LNCaP clone FGC (cell line): ENCODE data around the gene GPC6.

ENCODE experiments used
- DNase-seq: peaks from one replicate; pipeline ENCODE4 v3.0.0-alpha.2; 2011; ENCODE audit warnings: low read depth
- H3K4me3 ChIP-seq: 2 replicates; pipeline ENCODE4 v1.5.1; 2011; ENCODE audit warnings: mild to moderate bottlenecking, low read depth, low read length, control low read depth
- CTCF ChIP-seq: IDR thresholded peaks from 2 replicates; pipeline ENCODE4 v1.5.1; 2012; ENCODE audit warnings: mild to moderate bottlenecking; ENCODE audit not compliant: control insufficient read depth, insufficient read depth; ENCODE audit errors: extremely low read depth

GPC6 gene

GRCh38 chr13:93925990-93926389 lies 699.4 kb downstream of the GPC6 start:
- H3K4me3 ChIP-seq, result no peak overlapping the region
- TF ChIP-seq CTCF, result no peak
- DNase-seq, result no peak

- no peak for TF ChIP-seq CTCF
- no peak overlapping the region for H3K4me3 ChIP-seq
- no peak for DNase-seq
These were observed 699.8 kb downstream of the GPC6 start for GRCh38 chr13:93926425-93926824.

GRCh38 chr13:93927431-93927830 lies 700.8 kb downstream of the GPC6 start:
- TF ChIP-seq CTCF, result no peak
- H3K4me3 ChIP-seq, result no peak overlapping the region
- no peak for DNase-seq

GRCh38 chr13:93932901-93933300 lies 706.3 kb downstream of the GPC6 start:
- TF ChIP-seq CTCF, result no peak

GRCh38 chr13:93936901-93937300 lies 710.3 kb downstream of the GPC6 start:
- no peak overlapping the region for H3K4me3 ChIP-seq
- no peak for DNase-seq
- TF ChIP-seq CTCF, result no peak

More at GRCh38 chr13:93932901-93933300, 706.3 kb downstream of the GPC6 start:
- DNase-seq, result no peak
- no peak overlapping the region for H3K4me3 ChIP-seq

GRCh38 chr13:93941444-93941843 lies 714.8 kb downstream of the GPC6 start:
- DNase-seq, result no peak
- TF ChIP-seq CTCF, result no peak
- no peak overlapping the region for H3K4me3 ChIP-seq

- no peak for DNase-seq
- no peak for TF ChIP-seq CTCF
- no peak overlapping the region for H3K4me3 ChIP-seq
These were observed 715.4 kb downstream of the GPC6 start for GRCh38 chr13:93942016-93942415.
